H9 (cell line): ENCODE measurements around the gene NECTIN4. TPM values are rescaled to one million over a fixed set of nuclear protein-coding genes. Genes with fewer than 3 reads are reported as not detected.
A peak's percentile ranks its signal among the peaks of the same experiment; 100 is the strongest.

Experiments used
- DNase-seq: peaks from one replicate; pipeline ENCODE4 v3.0.0-alpha.2; 2017
- H2AFZ ChIP-seq: one replicate; pipeline ENCODE4 v1.6.1; 2013; ENCODE audit warnings: mild to moderate bottlenecking, low read length, control low read depth, moderate library complexity
- H2AK5ac ChIP-seq: 2 replicates; pipeline ENCODE4 v1.6.1; 2013; ENCODE audit warnings: low read length, control low read depth, mixed read lengths; ENCODE audit not compliant: insufficient read length
- H2BK120ac ChIP-seq: one replicate; pipeline ENCODE4 v1.6.1; 2013; ENCODE audit warnings: low read depth, mild to moderate bottlenecking, low read length, control low read depth, inconsistent platforms; ENCODE audit not compliant: poor library complexity, severe bottlenecking
- H2BK12ac ChIP-seq: 2 replicates; pipeline ENCODE4 v1.6.1; 2013; ENCODE audit warnings: low read length, control low read depth, mixed read lengths, low read depth; ENCODE audit not compliant: insufficient read length
- H2BK15ac ChIP-seq: 2 replicates; pipeline ENCODE4 v1.6.1; 2013; ENCODE audit warnings: low read depth, low read length, control low read depth
- H2BK20ac ChIP-seq: one replicate; pipeline ENCODE4 v1.6.1; 2013; ENCODE audit warnings: low read depth, mild to moderate bottlenecking, low read length, control low read depth, inconsistent platforms; ENCODE audit not compliant: poor library complexity, severe bottlenecking
- H2BK5ac ChIP-seq: 2 replicates; pipeline ENCODE4 v1.6.1; 2013; ENCODE audit warnings: low read length, control low read depth, mixed read lengths; ENCODE audit not compliant: insufficient read length
- H3K14ac ChIP-seq: 2 replicates; pipeline ENCODE4 v1.6.1; 2013; ENCODE audit warnings: low read length, control low read depth; ENCODE audit not compliant: insufficient read depth
- H3K18ac ChIP-seq: 2 replicates; pipeline ENCODE4 v1.6.1; 2013; ENCODE audit warnings: low read depth, mild to moderate bottlenecking, mixed read lengths, low read length, control low read depth; ENCODE audit not compliant: insufficient read length
- H3K23ac ChIP-seq: 2 replicates; pipeline ENCODE4 v1.6.1; 2013; ENCODE audit warnings: low read length, control low read depth, mixed read lengths, low read depth; ENCODE audit not compliant: insufficient read length
- H3K23me2 ChIP-seq: 2 replicates; pipeline ENCODE4 v1.6.1; 2013; ENCODE audit warnings: low read depth, mild to moderate bottlenecking, mixed read lengths, low read length, control low read depth; ENCODE audit not compliant: insufficient read length, poor library complexity, severe bottlenecking
- H3K27ac ChIP-seq: 2 replicates; pipeline ENCODE4 v1.5.1; 2013; ENCODE audit warnings: low read length, control low read depth, mixed read lengths, low read depth; ENCODE audit not compliant: insufficient read length
- H3K27me3 ChIP-seq: 2 replicates; pipeline ENCODE4 v1.6.1; 2013; ENCODE audit warnings: low read length, control low read depth, inconsistent platforms; ENCODE audit not compliant: insufficient read depth
- H3K4ac ChIP-seq: 2 replicates; pipeline ENCODE4 v1.6.1; 2013; ENCODE audit warnings: low read depth, mild to moderate bottlenecking, control low read depth, inconsistent platforms, low read length, moderate library complexity
- H3K4me1 ChIP-seq: 2 replicates; pipeline ENCODE4 v1.6.1; 2013; ENCODE audit warnings: low read length, control low read depth, inconsistent platforms; ENCODE audit not compliant: insufficient read depth
- H3K4me2 ChIP-seq: 2 replicates; pipeline ENCODE4 v1.6.1; 2013; ENCODE audit warnings: low read length, control low read depth, mixed read lengths; ENCODE audit not compliant: insufficient read length, insufficient read depth
- H3K56ac ChIP-seq: 2 replicates; pipeline ENCODE4 v1.6.1; 2013; ENCODE audit warnings: low read depth, mild to moderate bottlenecking, mixed read lengths, low read length, control low read depth; ENCODE audit not compliant: insufficient read length
- H3K79me1 ChIP-seq: 2 replicates; pipeline ENCODE4 v1.6.1; 2013; ENCODE audit warnings: low read depth, mild to moderate bottlenecking, moderate library complexity, low read length, control low read depth, inconsistent platforms; ENCODE audit not compliant: insufficient read depth, poor library complexity, severe bottlenecking
- H3K79me2 ChIP-seq: 2 replicates; pipeline ENCODE4 v1.6.1; 2013; ENCODE audit warnings: low read length, control low read depth, inconsistent platforms; ENCODE audit not compliant: insufficient read depth
- H3K9ac ChIP-seq: 2 replicates; pipeline ENCODE4 v1.6.1; 2013; ENCODE audit warnings: low read length, control low read depth, mixed read lengths; ENCODE audit not compliant: insufficient read length; ENCODE audit errors: extremely low read depth
- H3K9me3 ChIP-seq: one replicate; pipeline ENCODE4 v1.6.1; 2013; ENCODE audit warnings: low read depth, low read length, inconsistent platforms; ENCODE audit not compliant: control insufficient read depth
- H3T11ph ChIP-seq: one replicate; pipeline ENCODE4 v1.6.1; 2013; ENCODE audit warnings: mild to moderate bottlenecking, low read length, control low read depth, inconsistent platforms
- H4K20me1 ChIP-seq: one replicate; pipeline ENCODE4 v1.6.1; 2013; ENCODE audit not compliant: control insufficient read depth, insufficient read length, insufficient read depth
- H4K5ac ChIP-seq: 2 replicates; pipeline ENCODE4 v1.6.1; 2013; ENCODE audit warnings: low read depth, mild to moderate bottlenecking, mixed read lengths, low read length, control low read depth; ENCODE audit not compliant: insufficient read length
- H4K8ac ChIP-seq: replicated peaks from 2 replicates; pipeline ENCODE4 v1.6.1; 2013; ENCODE audit warnings: low read length, control low read depth, mixed read lengths, low read depth; ENCODE audit not compliant: insufficient read length
- H4K91ac ChIP-seq: 2 replicates; pipeline ENCODE4 v1.6.1; 2013; ENCODE audit warnings: low read depth, mild to moderate bottlenecking, moderate library complexity, mixed read lengths, low read length, control low read depth; ENCODE audit not compliant: insufficient read length
- H3K27ac Mint-ChIP-seq, 3 experiments: 2 replicates in 2 of 3; 3 replicates in 1 of 3; pipeline ENCODE4 v1.8.0; 2020 to 2021; ENCODE audit warnings: mixed read lengths in 3 of 3, mild to moderate bottlenecking in 1 of 3, moderate library complexity in 1 of 3
- H3K27me3 Mint-ChIP-seq: 2 replicates; pipeline ENCODE4 v1.8.0; 2021; ENCODE audit warnings: low read depth, mild to moderate bottlenecking, moderate library complexity, mixed read lengths
- H3K36me3 Mint-ChIP-seq, 3 experiments: 2 replicates in 2 of 3; 3 replicates in 1 of 3; pipeline ENCODE4 v1.8.0; 2020 to 2021; ENCODE audit warnings: low read depth in 3 of 3, mixed read lengths in 3 of 3; ENCODE audit not compliant: insufficient read depth in 1 of 3
- H3K4me1 Mint-ChIP-seq, 2 experiments: 2 replicates each; pipeline ENCODE4 v1.8.0; 2020; ENCODE audit warnings: mixed read lengths in 2 of 2
- H3K4me3 Mint-ChIP-seq, 2 experiments: 2 replicates in 1 of 2; 3 replicates in 1 of 2; pipeline ENCODE4 v1.8.0; 2020 to 2021; ENCODE audit warnings: mild to moderate bottlenecking in 2 of 2, mixed read lengths in 2 of 2, moderate library complexity in 1 of 2
- H3K9me3 Mint-ChIP-seq, 2 experiments: 2 replicates in 1 of 2; 3 replicates in 1 of 2; pipeline ENCODE4 v1.8.0; 2020; ENCODE audit warnings: mild to moderate bottlenecking in 2 of 2, mixed read lengths in 2 of 2, moderate library complexity in 1 of 2
- CTCF ChIP-seq: fragments of 200-600 bp; sonication (generic); conservative IDR thresholded peaks from 3 replicates; pipeline ENCODE4 v1.8.0; 2021; ENCODE audit warnings: antibody characterized with exemption, mild to moderate bottlenecking
- WGBS: extraction: QIAGEN DNeasy Blood & Tissue Kit; methylation state at CpG from one replicate; pipeline ENCODE4 v1.1.7; 2013; ENCODE audit warnings: missing lambda C conversion rate, low lambda C conversion rate, mixed read lengths; ENCODE audit not compliant: insufficient read length; ENCODE audit errors: extremely low coverage; 5-methylcytosine and 5-hydroxymethylcytosine counted together
- total RNA-seq: library from RNA; stranded (reverse); gene quantifications from 2 replicates; pipeline ENCODE4 v1.2.1, GENCODE V29; 2021

Gene NECTIN4
- total RNA-seq, 1 experiment from 2014 or later: 0.33 TPM

- Histone ChIP-seq H3K4ac (no peak overlapping the region), H3T11ph (no peak overlapping the region), H2AFZ (no peak overlapping the region), H4K5ac (no peak overlapping the region), H3K4me2 (no peak overlapping the region), H3K9me3 (no peaks in the 10 kb centered on the region), H2BK5ac (no peak overlapping the region), H3K14ac (no peak overlapping the region), H2BK12ac (no peak overlapping the region), H3K18ac (no peak overlapping the region), H4K8ac (no peak overlapping the region), H2BK120ac (no peak overlapping the region), H3K23ac (no peak overlapping the region), H4K20me1 (no peaks in the 10 kb centered on the region), H3K27me3 (no peaks in the 10 kb centered on the region; the same call in 1 of the 2 replicates), H3K56ac (no peak overlapping the region), H3K23me2 (peaks cover 8% of the 10 kb centered on the region), H3K79me2 (peaks cover 3% of the 10 kb centered on the region; the same call in 1 of the 2 replicates), H3K4me1 (no peaks in the 10 kb centered on the region; the same call in 1 of the 2 replicates), H2BK15ac (no peak overlapping the region), H2AK5ac (no peak overlapping the region), H3K79me1 (no peaks in the 10 kb centered on the region), H3K9ac (no peak overlapping the region), H4K91ac (no peak overlapping the region), H2BK20ac (no peak overlapping the region), H3K27ac (no peak overlapping the region)
- Mint-ChIP-seq H3K27ac (no peak overlapping the region), H3K27me3 (peaks cover 40% of the 10 kb centered on the region), H3K36me3 (peaks cover 8 to 19% (median 13%) of the 10 kb centered on the region in 3 experiments), H3K4me3 (peak overlapping the region in 1 of 2 experiments; percentile 53; a peak in 2 of 5 replicates), H3K9me3 (peaks cover 12% of the 10 kb centered on the region in 2 experiments), H3K4me1 (peaks cover 15% of the 10 kb centered on the region in 2 experiments)
- no peak for DNase-seq
- WGBS: no CpG with 5 or more reads among the region's 18 CpGs
- no peak for TF ChIP-seq CTCF
Measured at GRCh38 chr1:161047436-161048420, 41.6 kb downstream of the NECTIN4 start.
